Left cardiac atrium (tissue), 4 donors: ENCODE measurements around the gene FXYD6. TPM values are rescaled to one million over a fixed set of nuclear protein-coding genes. Genes with fewer than 3 reads are reported as not detected.
"Not testable (repeated sequence)": the region's sequence is repeated elsewhere in the genome, so short reads cannot be mapped to it uniquely, and the experiment has no call there.

Experiments used
- ATAC-seq, 2 donors: fragments of 200-7000 bp; cut with Tn5 transposase; one replicate each; pipeline ENCODE4 v1.9.1; 2020; ENCODE audit warnings: mild to moderate bottlenecking in 2 of 2, moderate library complexity in 2 of 2
- DNase-seq: peaks from one replicate; pipeline ENCODE4 v3.0.0-alpha.2; 2020
- intact Hi-C, 2 donors: fragments of 100-400 bp; cut with DNase I; formaldehyde crosslinking; loops; one replicate each; pipeline versions ENCODE4 v1.14.1 to v1.15.1; 2022 to 2023
- total RNA-seq, 2 donors: library from RNA; stranded (reverse); fragmentation: NEBNext Ultra II Directional; extraction: Animal tissue kit (Norgen Biotek cat#: 25700); gene quantifications; one replicate each; pipeline ENCODE4 v1.2.1, GENCODE V29; 2021
- donor health status: DM: no; HTN: yes; CAD: no.
- donor health status: DM: no; HTN: yes; CAD: no; lungs with severe emphysema.
- donor health status: DM: yes; HTN: yes; CAD: no.
- donor health status: Dilated cardiomyopathy.

FXYD6 gene
- total RNA-seq, 2 donors from 2014 or later = 31.2 to 37.6 TPM

GRCh38 chr11:117874253-117874909 is 2.1 kb downstream of the FXYD6 start:
- no peak for ATAC-seq
- intact Hi-C loops = no loop called here
- DNase-seq = no peak

GRCh38 chr11:117873828-117874125 is 2.7 kb downstream of the FXYD6 start:
- intact Hi-C loops = no loop called here
- ATAC-seq (no peak), DNase-seq (no peak)

DNA sequence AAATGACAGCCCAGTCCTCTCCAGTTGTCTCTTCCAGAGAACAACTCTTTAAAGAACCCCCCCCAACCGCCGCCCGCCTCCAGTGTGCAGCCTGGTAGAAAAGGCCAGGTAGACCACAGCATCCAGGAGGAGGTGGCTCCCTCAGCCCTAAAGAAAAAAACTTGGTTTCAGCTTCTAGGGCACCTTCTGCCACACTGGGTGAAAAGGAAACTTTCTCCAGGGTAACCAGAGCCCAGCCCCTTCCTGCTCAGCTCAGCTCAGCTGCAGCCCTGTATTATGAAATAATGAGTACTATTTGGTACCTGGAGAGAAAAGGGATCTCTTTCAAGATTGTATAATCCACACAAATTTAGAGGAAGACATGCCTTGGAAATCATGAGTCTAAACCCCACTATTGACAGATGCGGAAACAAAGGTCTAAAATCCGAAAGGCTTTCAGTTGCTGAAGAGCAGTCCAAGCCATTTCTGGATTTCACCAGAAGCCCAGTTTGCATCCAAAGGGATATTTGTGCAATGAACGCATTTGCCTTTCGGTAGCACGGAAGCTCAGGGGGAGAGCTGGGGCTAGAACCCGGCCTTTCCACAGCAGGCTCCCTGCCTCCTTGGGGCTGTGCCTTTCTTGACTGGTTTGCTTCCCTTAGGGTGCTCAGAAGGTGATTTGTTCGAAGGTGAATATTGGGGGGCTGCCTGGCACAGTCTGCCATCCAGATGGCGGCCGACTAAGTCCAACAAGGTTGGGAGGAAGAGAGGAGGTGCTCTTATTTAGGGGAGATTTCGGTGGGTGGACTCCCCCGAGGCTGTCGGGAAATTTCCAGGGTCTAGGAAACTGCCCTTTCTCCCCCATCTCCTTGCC is 3.3 kb downstream of the FXYD6 start:
- ATAC-seq (no peak), DNase-seq (no peak)
- intact Hi-C loops = no loop called here

DNA sequence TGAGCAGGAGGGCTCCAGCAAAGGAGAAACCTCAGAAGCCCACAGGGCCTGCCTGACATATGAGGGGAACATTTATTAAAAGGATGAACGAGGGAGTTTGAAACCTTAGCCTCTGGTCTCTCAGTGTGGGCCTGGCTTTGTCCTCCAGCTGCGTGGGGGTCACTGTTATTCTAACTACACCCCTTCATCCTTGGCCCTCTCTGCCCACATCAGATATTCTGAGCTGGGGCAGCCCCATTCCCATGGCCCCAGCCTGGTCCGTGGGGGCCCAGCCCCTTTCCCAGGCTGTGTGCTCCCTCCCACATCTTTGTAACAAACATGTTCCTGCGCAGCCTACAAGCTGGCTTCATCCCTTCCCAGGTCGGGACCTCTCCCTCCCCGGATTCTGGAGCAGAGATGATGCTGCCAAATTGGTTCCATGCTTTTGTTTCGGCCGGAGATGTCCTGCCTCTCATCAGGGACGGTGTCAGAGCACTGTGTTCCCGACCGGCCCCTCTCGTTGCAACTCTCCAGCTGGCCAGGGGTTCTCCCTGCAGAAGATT is 4.0 kb downstream of the FXYD6 start:
- ATAC-seq = no peak
- intact Hi-C loops = no loop called here
- DNase-seq = no peak

GRCh38 chr11:117871784-117872183 is 4.7 kb downstream of the FXYD6 start:
- ATAC-seq (no peak), DNase-seq (no peak)
- intact Hi-C loops = no loop called here

- DNase-seq = no peak
- ATAC-seq = no peak
- intact Hi-C loops = no loop called here
These were observed 5.3 kb downstream of the FXYD6 start for GRCh38 chr11:117871160-117871559.

GRCh38 chr11:117870103-117870952 is 6.1 kb downstream of the FXYD6 start:
- intact Hi-C loops = no loop called here
- peak in 1 of 2 donors; percentile 9 for ATAC-seq
- DNase-seq = no peak

DNA sequence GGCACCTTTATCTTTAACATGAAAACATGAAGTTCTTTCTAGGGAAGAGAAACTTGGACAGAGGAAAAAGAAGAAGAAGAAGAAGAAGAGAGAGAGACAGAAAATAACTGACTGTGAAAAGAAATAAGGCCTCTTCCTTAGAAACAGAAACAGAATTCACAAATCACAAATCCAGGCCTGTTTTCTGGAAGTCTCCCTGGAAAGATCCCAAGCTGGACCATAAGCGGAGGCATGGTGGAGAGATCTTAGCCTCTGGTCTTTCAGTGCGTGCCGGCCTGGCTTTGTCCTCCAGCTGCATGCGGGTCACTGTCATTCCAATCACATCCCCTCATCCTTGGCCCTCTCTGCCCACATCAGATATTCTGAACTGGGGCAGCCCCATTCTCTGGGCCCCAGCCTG is 6.9 kb downstream of the FXYD6 start:
- DNase-seq (no peak), ATAC-seq (peak in 1 of 2 donors; percentile 7)
- intact Hi-C loops = no loop called here

DNA sequence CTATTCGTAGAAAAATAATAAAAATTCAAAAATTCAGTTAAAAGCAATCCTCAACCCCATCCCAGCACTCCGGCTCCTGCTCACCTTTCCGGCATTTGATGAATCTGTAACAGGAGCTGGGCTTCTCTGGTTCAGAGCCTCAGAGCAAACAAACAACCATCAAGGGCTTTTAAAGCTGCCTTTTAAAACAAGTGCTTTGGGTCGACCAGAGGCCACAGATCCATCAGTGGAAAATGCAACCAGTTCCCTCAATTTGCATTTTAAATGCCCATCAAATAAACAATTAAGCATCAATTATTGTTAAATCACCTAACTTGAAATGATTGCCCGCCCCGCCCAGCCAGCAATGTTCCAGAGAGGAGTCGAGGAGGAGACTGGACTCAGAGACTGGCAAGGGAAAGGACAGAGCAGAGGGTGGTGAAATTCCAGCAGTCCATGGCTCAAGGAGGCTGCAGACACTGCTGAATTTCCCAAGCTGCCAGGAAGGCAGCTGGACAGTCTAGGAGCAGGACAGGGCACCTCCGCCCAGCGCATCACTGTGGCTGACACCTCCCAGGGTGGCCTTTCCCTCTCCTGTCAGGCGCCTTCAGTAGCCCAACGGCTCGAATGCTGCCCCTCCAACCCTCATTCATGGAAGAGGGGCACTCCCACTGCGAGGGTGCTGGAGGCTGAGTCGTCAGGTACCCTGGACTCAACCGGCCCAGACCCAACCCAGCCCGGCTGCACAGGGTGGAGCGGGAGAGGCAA is 7.5 kb downstream of the FXYD6 start:
- peak in 1 of 2 donors; percentile 11 for ATAC-seq

GRCh38 chr11:117868088-117868487 is 8.4 kb downstream of the FXYD6 start:
- ATAC-seq = no peak
- DNase-seq = no peak
- intact Hi-C loops = no loop called here

More for the DNA sequence above, 7.5 kb downstream of the FXYD6 start:
- intact Hi-C loops = no loop called here
- no peak for DNase-seq

- no peak for DNase-seq
- intact Hi-C loops = no loop called here
- ATAC-seq = no peak
These were observed 9.9 kb downstream of the FXYD6 start for GRCh38 chr11:117866526-117866925.

- DNase-seq, intact Hi-C loops, ATAC-seq: not testable (repeated sequence)
These were observed 10.9 kb downstream of the FXYD6 start for GRCh38 chr11:117865546-117865945.

- intact Hi-C loops = no loop called here
- DNase-seq (no peak), ATAC-seq (no peak)
These were observed 13.1 kb downstream of the FXYD6 start for GRCh38 chr11:117863383-117863782.

- DNase-seq (no peak), ATAC-seq (no peak)
- intact Hi-C loops = no loop called here
These were observed 13.7 kb downstream of the FXYD6 start for GRCh38 chr11:117862753-117863152.

GRCh38 chr11:117862019-117862725 is 14.3 kb downstream of the FXYD6 start:
- intact Hi-C loops = no loop called here
- DNase-seq (no peak), ATAC-seq (peak in 1 of 2 donors; percentile 29)

DNA sequence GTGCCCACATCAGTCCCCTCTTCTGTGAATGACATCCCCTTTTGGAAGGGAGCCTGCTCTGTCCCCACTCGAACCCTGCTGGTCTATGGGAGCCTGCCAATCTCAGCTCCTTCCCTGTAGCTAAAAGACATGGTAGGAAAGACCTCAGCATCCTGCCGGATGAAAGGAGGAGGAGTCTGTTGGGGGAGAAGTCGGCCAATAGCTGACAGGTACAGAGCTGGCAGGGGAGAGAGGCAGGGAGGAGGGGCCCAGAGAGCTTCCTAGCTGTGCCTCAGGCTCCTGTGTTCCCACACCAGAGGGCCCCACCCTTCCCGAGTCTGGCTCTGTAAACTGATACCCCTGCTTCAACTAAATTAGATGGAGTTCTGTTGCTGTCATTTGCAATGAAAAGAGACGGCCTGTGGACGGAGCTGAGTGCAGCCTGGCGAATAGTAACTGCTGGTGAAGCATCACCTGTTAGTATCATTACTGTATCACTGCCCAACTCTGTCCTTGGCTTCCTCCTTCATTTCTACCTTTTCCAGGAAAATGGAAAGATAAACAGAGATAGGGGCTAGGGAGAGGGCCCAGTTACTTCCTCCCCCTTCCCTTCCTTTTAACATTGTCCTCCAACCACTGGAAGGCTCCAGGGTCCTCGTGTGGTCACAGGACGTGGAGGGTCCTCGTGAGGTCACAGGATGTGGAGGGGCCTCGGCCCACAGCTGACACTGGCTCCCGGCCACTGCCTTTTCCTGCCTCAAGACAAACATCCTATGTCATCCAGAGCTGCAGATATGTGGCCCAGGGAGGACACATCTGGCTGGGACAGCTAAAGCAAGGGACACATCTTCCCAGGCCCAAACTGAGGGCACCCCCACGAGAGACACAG is 15.1 kb downstream of the FXYD6 start:
- ATAC-seq (peak; percentile 55 to 80), DNase-seq (peak; percentile 67)
- intact Hi-C loops = no loop called here

GRCh38 chr11:117860139-117860538 is 16.3 kb downstream of the FXYD6 start:
- no peak for DNase-seq
- intact Hi-C loops = no loop called here

More at GRCh38 chr11:117860139-117860538, 16.3 kb downstream of the FXYD6 start:
- ATAC-seq = no peak
